A549 (cell line): ENCODE data around the gene TGDS. TPM values are rescaled to one million over a fixed set of nuclear protein-coding genes. Genes with fewer than 3 reads are reported as not detected.

Experiments
- ATAC-seq, 2 experiments: fragments of 200-7000 bp in 1 of 2; fragments of >200 bp in 1 of 2; cut with Nextera tagmentation in 1 of 2; cut with Tn5 transposase in 1 of 2; 3 replicates each; pipeline versions ENCODE4 v1.8.0 to v1.9.1; 2018 to 2020; ENCODE audit warnings: mild to moderate bottlenecking in 1 of 2, moderate library complexity in 1 of 2
- CTCF ChIA-PET: fragments of 300-600 bp; sonication (Branson Sonifier 250); formaldehyde crosslinking; extraction: SDS; loops from one replicate; lab custom pipeline; 2021; ENCODE audit warnings: antibody characterized with exemption, inconsistent platforms; lab: Yijun Ruan, JAX
- POLR2A ChIA-PET: fragments of 350-600 bp; formaldehyde crosslinking; extraction: SDS; loops from one replicate; lab custom pipeline; 2021; ENCODE audit warnings: antibody characterized with exemption, inconsistent platforms; lab: Yijun Ruan, JAX
- DNase-seq, 2 experiments: peaks; one replicate each; pipeline versions ENCODE4 v3.0.0 to v3.0.0-alpha.2; 2011 to 2016; ENCODE audit warnings: low read depth in 1 of 2, low spot score in 1 of 2
- FAIRE-seq: peaks from 2 replicates; lab custom pipeline; 2011; peaks lifted over from hg19 to GRCh38; lab: Jason Lieb, UNC
- H3K27ac ChIP-seq, 2 experiments: fragments of >200 bp; sonication (Bioruptor Twin); formaldehyde crosslinking; 3 replicates each; pipeline ENCODE4 v1.5.1; 2016 to 2017
- H3K4me1 ChIP-seq: fragments of >200 bp; sonication (Bioruptor Twin); formaldehyde crosslinking; 3 replicates; pipeline ENCODE4 v1.6.1; 2016
- H3K4me2 ChIP-seq: fragments of >200 bp; sonication (Bioruptor Twin); formaldehyde crosslinking; 3 replicates; pipeline ENCODE4 v1.6.1; 2016
- H3K4me3 ChIP-seq: fragments of >200 bp; sonication (Bioruptor Twin); formaldehyde crosslinking; 3 replicates; pipeline ENCODE4 v1.5.1; 2016
- H3K9me3 ChIP-seq: fragments of >200 bp; sonication (Bioruptor Twin); formaldehyde crosslinking; 3 replicates; pipeline ENCODE4 v1.6.1; 2016
- BCL3 ChIP-seq: fragments of >200 bp; sonication (Bioruptor Twin); formaldehyde crosslinking; IDR thresholded peaks from 3 replicates; pipeline ENCODE4 v1.6.1; 2016
- CBX2 ChIP-seq: fragments of 200-600 bp; sonication (generic); IDR thresholded peaks from 2 replicates; pipeline ENCODE4 v1.6.1; 2016; ENCODE audit warnings: low read depth, mild to moderate bottlenecking, borderline replicate concordance
- CEBPB ChIP-seq, 2 experiments: fragments of >200 bp in 1 of 2; sonication (Bioruptor Twin) in 1 of 2; formaldehyde crosslinking in 1 of 2; IDR thresholded peaks; 2 replicates each; pipeline ENCODE4 v1.6.1; 2012 to 2016
- E2F6 ChIP-seq: IDR thresholded peaks from 2 replicates; pipeline ENCODE4 v1.6.1; 2012; ENCODE audit warnings: low read depth, borderline replicate concordance
- EHF ChIP-seq: fragments of 250-450 bp; sonication (Bioruptor Pico); IDR thresholded peaks from 2 replicates; pipeline ENCODE4 v1.5.0; 2020; ENCODE audit warnings: mild to moderate bottlenecking
- EHMT2 ChIP-seq: fragments of 200-600 bp; sonication (generic); IDR thresholded peaks from 2 replicates; pipeline ENCODE4 v1.6.1; 2016; ENCODE audit warnings: antibody characterized with exemption, low read depth, mild to moderate bottlenecking, moderate library complexity
- EP300 ChIP-seq, 2 experiments: fragments of >200 bp; sonication (Bioruptor Twin); formaldehyde crosslinking; IDR thresholded peaks; 2 replicates in 1 of 2; 3 replicates in 1 of 2; pipeline ENCODE4 v1.6.1; 2016 to 2017
- FOSL2 ChIP-seq, 2 experiments: fragments of 450-650 bp in 1 of 2; fragments of >200 bp in 1 of 2; sonication (Bioruptor Twin) in 1 of 2; formaldehyde crosslinking; IDR thresholded peaks; 2 replicates each; pipeline versions ENCODE4 v1.5.0 to v1.6.1; 2016 to 2020; ENCODE audit warnings: mild to moderate bottlenecking in 1 of 2, moderate library complexity in 1 of 2
- GATA3 ChIP-seq: IDR thresholded peaks from 2 replicates; pipeline ENCODE4 v1.6.1; 2012; ENCODE audit warnings: borderline replicate concordance
- HEYL ChIP-seq: fragments of 250-450 bp; sonication (Bioruptor Pico); IDR thresholded peaks from 2 replicates; pipeline ENCODE4 v1.8.0; 2021; ENCODE audit warnings: mild to moderate bottlenecking, moderate library complexity
- HMGXB4 ChIP-seq: fragments of 250-450 bp; sonication (Bioruptor Pico); IDR thresholded peaks from 2 replicates; pipeline ENCODE4 v1.5.0; 2021; ENCODE audit warnings: mild to moderate bottlenecking, moderate library complexity, borderline replicate concordance
- JUN ChIP-seq, 2 experiments: fragments of >200 bp; sonication (Bioruptor Twin); formaldehyde crosslinking; IDR thresholded peaks; 2 replicates in 1 of 2; 3 replicates in 1 of 2; pipeline ENCODE4 v1.6.1; 2016 to 2017
- MYC ChIP-seq: IDR thresholded peaks from 2 replicates; pipeline ENCODE4 v1.6.1; 2012; ENCODE audit warnings: mild to moderate bottlenecking, inconsistent platforms, low read length, improper control_type of control experiment, borderline replicate concordance
- NR3C1 ChIP-seq: fragments of >200 bp; sonication (Bioruptor Twin); formaldehyde crosslinking; IDR thresholded peaks from 3 replicates; pipeline ENCODE4 v1.6.1; 2017
- PBX3 ChIP-seq: IDR thresholded peaks from 2 replicates; pipeline ENCODE4 v1.6.1; 2012
- POLR2AphosphoS2 ChIP-seq: conservative IDR thresholded peaks from 2 replicates; pipeline ENCODE4 v1.6.1; 2012; ENCODE audit warnings: low read length, improper control_type of control experiment, inconsistent platforms
- RCOR1 ChIP-seq: fragments of 150-350 bp; IDR thresholded peaks from 2 replicates; pipeline ENCODE4 v1.6.1; 2014; ENCODE audit warnings: antibody characterized with exemption, low read length, low read depth
- RNF2 ChIP-seq: fragments of 200-600 bp; sonication (generic); IDR thresholded peaks from 2 replicates; pipeline ENCODE4 v1.6.1; 2016; ENCODE audit warnings: low read depth, mild to moderate bottlenecking, antibody characterized with exemption, moderate library complexity, borderline replicate concordance
- TP53 ChIP-seq: fragments of 250-450 bp; sonication (Bioruptor Pico); IDR thresholded peaks from 2 replicates; pipeline ENCODE4 v1.5.0; 2021; ENCODE audit warnings: mild to moderate bottlenecking, moderate library complexity
- ZC3H11A ChIP-seq: fragments of 450-650 bp; IDR thresholded peaks from 2 replicates; pipeline ENCODE4 v1.6.1; 2014; ENCODE audit warnings: antibody characterized with exemption, mild to moderate bottlenecking
- ZNF302 ChIP-seq: fragments of 250-450 bp; sonication (Bioruptor Pico); IDR thresholded peaks from 2 replicates; pipeline ENCODE4 v1.9.0; 2021; ENCODE audit warnings: inconsistent platforms, mild to moderate bottlenecking, moderate library complexity
- WGBS: methylation state at CpG from one replicate; pipeline ENCODE4 v1.1.6; 2017; ENCODE audit errors: missing lambda C conversion rate; 5-methylcytosine and 5-hydroxymethylcytosine counted together
- polyA plus RNA-seq, 4 experiments: library from polyadenylated mRNA; depleted of rRNA in 3 of 4; stranded (reverse); fragments of >200 nt; fragmentation: RNase III in 1 of 4; extraction: RNeasy Plus Mini Kit Qiagen cat#74134 plus additional on column Dnase treatment in 1 of 4; gene quantifications; 2 replicates in 3 of 4; 3 replicates in 1 of 4; pipeline ENCODE4 v1.2.3, GENCODE V29; 2011 to 2017

TGDS gene
- polyA plus RNA-seq, 2 of the 4 experiments (the other 2 are of a cell fraction) = 6.8 to 24.3 TPM

GRCh38 chr13:94542917-94543316 lies 53.0 kb downstream of the TGDS start:
- no peak overlapping the region for H3K27ac ChIP-seq
- CTCF ChIA-PET = interaction anchor here (2.0 kb wide), 1 partner anchor 107 kb away, joined by 6 read pairs; no protein-coding TSS in a partner anchor
- TF ChIP-seq RCOR1 = no peak
- no peak for TF ChIP-seq CEBPB (IDR thresholded peaks at IDR 0.05)
- WGBS = 58% methylated on average over 6 of the region's 6 CpGs
- H3K4me3 ChIP-seq = no peak overlapping the region
- DNase-seq = no peak
- ATAC-seq = no peak
- peaks cover 3% of the 10 kb centered on the region; the same call in 1 of the 3 replicates for H3K4me1 ChIP-seq
- FAIRE-seq = no peak
- H3K9me3 ChIP-seq = no peaks in the 10 kb centered on the region
- no peak overlapping the region for H3K4me2 ChIP-seq
- POLR2A ChIA-PET = no interaction called here

GRCh38 chr13:94537740-94538630 lies 58.0 kb downstream of the TGDS start:
- H3K4me1 ChIP-seq = no peaks in the 10 kb centered on the region
- ATAC-seq = no peak
- CTCF ChIA-PET = interaction anchor here (0.9 to 1.3 kb wide), 2 partner anchors 82 to 102 kb away, joined by 3 read pairs; no protein-coding TSS in a partner anchor
- TF ChIP-seq HEYL (CRISPR knock-in tag) = no peak
- no peak for TF ChIP-seq ZNF302
- TF ChIP-seq TP53 (CRISPR knock-in tag) = no peak
- TF ChIP-seq GATA3 = no peak
- TF ChIP-seq JUN (IDR thresholded peaks at IDR 0.05) = no peak
- TF ChIP-seq ZC3H11A = no peak
- TF ChIP-seq EP300 (IDR thresholded peaks at IDR 0.05) = no peak
- no peak for TF ChIP-seq EHF (CRISPR knock-in tag)
- TF ChIP-seq RCOR1 = no peak
- TF ChIP-seq E2F6 = no peak
- TF ChIP-seq CBX2 = no peak
- TF ChIP-seq PBX3 = no peak
- no peak for TF ChIP-seq HMGXB4 (CRISPR knock-in tag)
- TF ChIP-seq NR3C1 = no peak
- TF ChIP-seq MYC = no peak
- no peak for TF ChIP-seq RNF2
- H3K4me2 ChIP-seq = no peak overlapping the region
- H3K27ac ChIP-seq = no peak overlapping the region
- WGBS = 41% methylated on average over 7 of the region's 7 CpGs
- DNase-seq = no peak
- POLR2A ChIA-PET = no interaction called here
- FAIRE-seq = no peak
- no peak overlapping the region for H3K4me3 ChIP-seq
- no peaks in the 10 kb centered on the region for H3K9me3 ChIP-seq

- WGBS = 20% methylated on average over 4 of the region's 4 CpGs
Observed at GRCh38 chr13:94535775-94536174, 60.2 kb downstream of the TGDS start.

More at GRCh38 chr13:94535775-94536174, 60.2 kb downstream of the TGDS start:
- Histone ChIP-seq H3K27ac (no peak overlapping the region), H3K4me1 (no peaks in the 10 kb centered on the region), H3K4me3 (no peak overlapping the region), H3K9me3 (no peaks in the 10 kb centered on the region), H3K4me2 (no peak overlapping the region)
- no peak for TF ChIP-seq POLR2AphosphoS2
- TF ChIP-seq BCL3 = no peak
- TF ChIP-seq CBX2 = no peak
- TF ChIP-seq FOSL2 (IDR thresholded peaks at IDR 0.05) = no peak
- TF ChIP-seq FOSL2 (CRISPR knock-in tag; IDR thresholded peaks at IDR 0.05) = no peak
- TF ChIP-seq EHMT2 = no peak
- no peak for DNase-seq
- FAIRE-seq = no peak
- no peak for ATAC-seq
- CTCF ChIA-PET = interaction anchor here (1.5 kb wide), 1 partner anchor 13 kb away, joined by 4 read pairs; no protein-coding TSS in a partner anchor
- POLR2A ChIA-PET = no interaction called here
